Neuronal stem cell (in vitro differentiated cells): Measurements from ENCODE around the gene SH3GL2.

ENCODE experiments used
- DNase-seq: peaks from one replicate; pipeline ENCODE4 v3.0.0-alpha.2; 2013; ENCODE audit warnings: low spot score
- H2AFZ ChIP-seq: one replicate; pipeline ENCODE4 v1.6.1; 2013; ENCODE audit warnings: mild to moderate bottlenecking, low read length, inconsistent platforms
- H2AK5ac ChIP-seq: 2 replicates; pipeline ENCODE4 v1.6.1; 2013; ENCODE audit warnings: low read depth, mild to moderate bottlenecking, inconsistent platforms, low read length, moderate library complexity, mixed read lengths
- H2BK120ac ChIP-seq: 2 replicates; pipeline ENCODE4 v1.6.1; 2013; ENCODE audit warnings: low read depth, mild to moderate bottlenecking, inconsistent platforms, low read length, moderate library complexity, mixed read lengths
- H2BK12ac ChIP-seq: one replicate; pipeline ENCODE4 v1.6.1; 2013; ENCODE audit warnings: low read length, inconsistent platforms
- H2BK15ac ChIP-seq: 2 replicates; pipeline ENCODE4 v1.6.1; 2013; ENCODE audit warnings: mild to moderate bottlenecking, low read length, inconsistent platforms, mixed read lengths
- H2BK5ac ChIP-seq: one replicate; pipeline ENCODE4 v1.6.1; 2013; ENCODE audit warnings: inconsistent platforms, mild to moderate bottlenecking, low read length, moderate library complexity
- H3K14ac ChIP-seq: one replicate; pipeline ENCODE4 v1.6.1; 2013; ENCODE audit warnings: low read length, inconsistent platforms
- H3K18ac ChIP-seq: 2 replicates; pipeline ENCODE4 v1.6.1; 2013; ENCODE audit warnings: low read length, inconsistent platforms
- H3K23ac ChIP-seq: 2 replicates; pipeline ENCODE4 v1.6.1; 2013; ENCODE audit warnings: low read depth, mild to moderate bottlenecking, mixed read lengths, low read length, inconsistent platforms; ENCODE audit not compliant: poor library complexity
- H3K27ac ChIP-seq: replicated peaks from 3 replicates; pipeline ENCODE4 v1.5.1; 2013; ENCODE audit warnings: low read length, inconsistent platforms
- H3K27me3 ChIP-seq, 3 experiments: 2 replicates each; pipeline ENCODE4 v1.6.1; 2013; ENCODE audit warnings: low read length in 3 of 3, mild to moderate bottlenecking in 2 of 3, inconsistent platforms in 1 of 3, low read depth in 1 of 3, mixed read lengths in 1 of 3, moderate library complexity in 1 of 3; ENCODE audit not compliant: control insufficient read depth in 3 of 3, insufficient read depth in 3 of 3
- H3K36me3 ChIP-seq, 2 donors: replicated peaks in 1 of 2; 2 replicates each; pipeline ENCODE4 v1.6.1; 2013; ENCODE audit warnings: low read length in 2 of 2; ENCODE audit not compliant: control insufficient read depth in 2 of 2, insufficient read depth in 2 of 2
- H3K4ac ChIP-seq: 2 replicates; pipeline ENCODE4 v1.6.1; 2013; ENCODE audit warnings: inconsistent platforms, mild to moderate bottlenecking, low read length, moderate library complexity
- H3K4me1 ChIP-seq, 2 donors: 1 replicate in 1 of 2; 2 replicates in 1 of 2; pipeline ENCODE4 v1.6.1; 2013; ENCODE audit warnings: low read length in 2 of 2, low read depth in 1 of 2; ENCODE audit not compliant: control insufficient read depth in 2 of 2, insufficient read depth in 1 of 2
- H3K4me2 ChIP-seq: one replicate; pipeline ENCODE4 v1.6.1; 2013; ENCODE audit warnings: mild to moderate bottlenecking, low read length, inconsistent platforms; ENCODE audit not compliant: insufficient read depth, poor library complexity, severe bottlenecking
- H3K4me3 ChIP-seq, 2 donors: 2 replicates each; pipeline ENCODE4 v1.5.1; 2013; ENCODE audit warnings: low read length in 2 of 2, mild to moderate bottlenecking in 2 of 2, inconsistent platforms in 1 of 2, moderate library complexity in 1 of 2
- H3K79me1 ChIP-seq: one replicate; pipeline ENCODE4 v1.6.1; 2013; ENCODE audit warnings: low read depth, mild to moderate bottlenecking, inconsistent platforms, low read length, moderate library complexity
- H3K9ac ChIP-seq: one replicate; pipeline ENCODE4 v1.6.1; 2013; ENCODE audit warnings: mild to moderate bottlenecking, low read depth, low read length, inconsistent platforms; ENCODE audit not compliant: poor library complexity
- H3K9me3 ChIP-seq, 2 donors: replicated peaks in 1 of 2; 2 replicates each; pipeline versions ENCODE3 to v1.6.1; 2013; ENCODE audit warnings: low read length in 2 of 2, mild to moderate bottlenecking in 2 of 2, inconsistent platforms in 1 of 2, low read depth in 1 of 2, mixed read lengths in 1 of 2, moderate library complexity in 1 of 2; ENCODE audit not compliant: control insufficient read depth in 2 of 2, insufficient read depth in 1 of 2
- H4K8ac ChIP-seq: one replicate; pipeline ENCODE4 v1.6.1; 2013; ENCODE audit warnings: low read depth, mild to moderate bottlenecking, inconsistent platforms, low read length, moderate library complexity
- H4K91ac ChIP-seq: one replicate; pipeline ENCODE4 v1.6.1; 2013; ENCODE audit warnings: low read length, low read depth, mild to moderate bottlenecking, inconsistent platforms; ENCODE audit not compliant: poor library complexity
- WGBS, 2 donors: extraction: QIAGEN DNeasy Blood & Tissue Kit; methylation state at CpG; one replicate each; pipeline ENCODE4 v1.1.7; 2013; ENCODE audit warnings: missing lambda C conversion rate in 2 of 2, mixed read lengths in 1 of 2; ENCODE audit not compliant: insufficient read length in 2 of 2, insufficient replicate concordance in 1 of 2; ENCODE audit errors: extremely low coverage in 2 of 2; 5-methylcytosine and 5-hydroxymethylcytosine counted together

The SH3GL2 gene

GRCh38 chr9:17556935-17557334 lies 21.9 kb upstream of the SH3GL2 start:
- Histone ChIP-seq H2BK5ac (no peak overlapping the region), H3K4me1 (peaks cover 0 to 4% of the 10 kb centered on the region in 2 donors), H3K4me2 (no peak overlapping the region), H3K27me3 (no peaks in the 10 kb centered on the region), H2BK12ac (no peak overlapping the region), H3K36me3 (no peaks in the 10 kb centered on the region), H4K8ac (no peak overlapping the region), H3K9me3 (no peaks in the 10 kb centered on the region), H2AFZ (peak overlapping the region; percentile 10), H2AK5ac (no peak overlapping the region), H3K9ac (no peak overlapping the region), H3K18ac (no peak overlapping the region), H3K27ac (no peak overlapping the region), H3K4me3 (no peak overlapping the region), H2BK120ac (no peak overlapping the region), H3K14ac (no peak overlapping the region), H3K79me1 (no peaks in the 10 kb centered on the region), H3K4ac (no peak overlapping the region), H3K23ac (no peak overlapping the region), H2BK15ac (no peak overlapping the region), H4K91ac (no peak overlapping the region)
- no peak for DNase-seq
- WGBS, 2 donors: no CpG with 5 or more reads among the region's 2 CpGs

GRCh38 chr9:17571825-17572224 lies 7.0 kb upstream of the SH3GL2 start:
- no peak overlapping the region for H3K27ac ChIP-seq
- no peak overlapping the region for H2BK15ac ChIP-seq
- no peak overlapping the region for H2AK5ac ChIP-seq
- no peak overlapping the region for H3K9ac ChIP-seq
- no peak overlapping the region for H2BK5ac ChIP-seq
- no peak overlapping the region for H3K4ac ChIP-seq
- H4K91ac ChIP-seq: no peak overlapping the region
- no peak overlapping the region for H3K4me3 ChIP-seq
- no peak for DNase-seq
- H3K14ac ChIP-seq: no peak overlapping the region
- no peak overlapping the region for H2AFZ ChIP-seq
- H3K18ac ChIP-seq: no peak overlapping the region
- H3K9me3 ChIP-seq: peaks cover 0 to 2% of the 10 kb centered on the region in 2 donors
- H4K8ac ChIP-seq: no peak overlapping the region
- no peak overlapping the region for H2BK12ac ChIP-seq
- no peaks in the 10 kb centered on the region for H3K79me1 ChIP-seq
- H3K23ac ChIP-seq: no peak overlapping the region
- no peak overlapping the region for H2BK120ac ChIP-seq
- no CpG with 5 or more reads among the region's 5 CpGs for WGBS, 2 donors
- H3K27me3 ChIP-seq: peaks cover 0 to 4% (median 0%) of the 10 kb centered on the region in 3 experiments
- peaks cover 0 to 7% of the 10 kb centered on the region in 2 donors for H3K4me1 ChIP-seq
- H3K36me3 ChIP-seq: no peaks in the 10 kb centered on the region
- no peak overlapping the region for H3K4me2 ChIP-seq

- H2BK5ac ChIP-seq: no peak overlapping the region
- no peak overlapping the region for H2BK120ac ChIP-seq
- no CpG with 5 or more reads among the region's 2 CpGs for WGBS, 2 donors
These were observed 4.5 kb upstream of the SH3GL2 start for GRCh38 chr9:17574342-17574741.

GRCh38 chr9:17578577-17578910 lies 322 bp upstream of the SH3GL2 start:
- Histone ChIP-seq H3K27me3 (peaks cover 3 to 68% (median 32%) of the 10 kb centered on the region in 3 experiments), H2AFZ (peak overlapping the region; percentile 93), H2BK15ac (no peak overlapping the region), H3K18ac (no peak overlapping the region), H2BK5ac (no peak overlapping the region), H2BK12ac (no peak overlapping the region), H3K79me1 (no peaks in the 10 kb centered on the region), H3K27ac (no peak overlapping the region), H3K4me1 (peaks cover 0 to 5% of the 10 kb centered on the region in 2 donors), H3K4me3 (peak overlapping the region; percentile 41 to 82), H2AK5ac (no peak overlapping the region), H3K36me3 (no peaks in the 10 kb centered on the region), H3K23ac (no peak overlapping the region), H3K9me3 (no peaks in the 10 kb centered on the region), H2BK120ac (no peak overlapping the region), H3K4me2 (peak overlapping the region; percentile 71), H3K9ac (no peak overlapping the region), H4K8ac (no peak overlapping the region), H3K4ac (no peak overlapping the region), H3K14ac (peak overlapping the region; percentile 5), H4K91ac (no peak overlapping the region)
- DNase-seq: no peak
- no CpG with 5 or more reads among the region's 17 CpGs for WGBS, 2 donors

More at GRCh38 chr9:17574342-17574741, 4.5 kb upstream of the SH3GL2 start:
- Histone ChIP-seq H3K36me3 (no peaks in the 10 kb centered on the region), H3K23ac (no peak overlapping the region), H3K4me2 (no peak overlapping the region), H4K91ac (no peak overlapping the region), H3K14ac (no peak overlapping the region), H2AK5ac (no peak overlapping the region), H3K4me3 (no peak overlapping the region), H3K27ac (no peak overlapping the region), H3K4me1 (peaks cover 3 to 7% of the 10 kb centered on the region in 2 donors), H2BK15ac (no peak overlapping the region), H2BK12ac (no peak overlapping the region), H3K18ac (no peak overlapping the region), H3K9ac (no peak overlapping the region), H4K8ac (no peak overlapping the region), H3K9me3 (no peaks in the 10 kb centered on the region), H2AFZ (no peak overlapping the region), H3K4ac (no peak overlapping the region), H3K27me3 (peaks cover 3 to 29% (median 20%) of the 10 kb centered on the region in 3 experiments), H3K79me1 (no peaks in the 10 kb centered on the region)
- DNase-seq: no peak
